K562 (cell line): ENCODE results near the gene LYZL6. TPM values are rescaled to one million over a fixed set of nuclear protein-coding genes. Genes with fewer than 3 reads are reported as not detected.

Source experiments
- ATAC-seq: fragments of 200-7000 bp; cut with Tn5 transposase; 3 replicates; pipeline ENCODE4 v1.9.1; 2020; ENCODE audit warnings: moderate library complexity
- BruUV-seq: library from RNA; stranded (reverse); fragments of 400-500 nt; replicated peaks from 2 replicates; lab custom pipeline; 2021; lab: Mats Ljungman, UMichigan
- CTCF ChIA-PET: fragments of 300-600 bp; formaldehyde crosslinking; extraction: SDS; loops from one replicate; lab custom pipeline; 2021; ENCODE audit warnings: low intra/inter-chr PET ratio; lab: Yijun Ruan, JAX
- POLR2A ChIA-PET: fragments of 300-600, 350-650 bp; sonication (Branson Sonifier 250); formaldehyde crosslinking; extraction: SDS; loops from one replicate; lab custom pipeline; 2021; ENCODE audit warnings: antibody characterized with exemption, inconsistent platforms; lab: Yijun Ruan, JAX
- DNase-seq, 4 experiments: peaks; one replicate each; pipeline versions ENCODE4 v3.0.0 to v3.0.0-alpha.2; 2011 to 2018; ENCODE audit warnings: low spot score in 3 of 4, mixed read lengths in 3 of 4; ENCODE audit errors: extremely low read depth in 1 of 4
- FAIRE-seq: peaks from 2 replicates; lab custom pipeline; 2011; peaks lifted over from hg19 to GRCh38; lab: Jason Lieb, UNC
- H2AFZ ChIP-seq: 2 replicates; pipeline ENCODE4 v1.6.0; 2011; ENCODE audit warnings: low read depth, low read length, control low read depth, inconsistent platforms
- H3K27ac ChIP-seq: fragments of 200-600 bp; 3 replicates; pipeline ENCODE4 v1.8.0; 2011; ENCODE audit warnings: low read depth, mild to moderate bottlenecking, control low read depth, inconsistent platforms, low read length, moderate library complexity, mixed read lengths; ENCODE audit errors: extremely low read depth
- H3K27me3 ChIP-seq, 2 experiments: fragments of 300-600 bp in 1 of 2; 2 replicates in 1 of 2; 3 replicates in 1 of 2; pipeline versions ENCODE4 v1.6.0 to v1.8.0; 2011; ENCODE audit warnings: inconsistent platforms in 2 of 2, low read length in 2 of 2, mild to moderate bottlenecking in 1 of 2, mixed read lengths in 1 of 2, moderate library complexity in 1 of 2; ENCODE audit not compliant: control insufficient read depth in 2 of 2, insufficient read depth in 2 of 2
- H3K36me3 ChIP-seq: fragments of 300-600 bp; 3 replicates; pipeline ENCODE4 v1.8.0; 2011; ENCODE audit warnings: mild to moderate bottlenecking, low read length, inconsistent platforms; ENCODE audit not compliant: control insufficient read depth, insufficient read depth
- H3K4me1 ChIP-seq, 2 experiments: fragments of 200-600 bp in 1 of 2; replicated peaks in 1 of 2; 2 replicates in 1 of 2; 3 replicates in 1 of 2; pipeline versions ENCODE4 v1.5.1 to v1.8.0; 2011; ENCODE audit warnings: inconsistent platforms in 2 of 2, low read length in 2 of 2, mild to moderate bottlenecking in 1 of 2, mixed read lengths in 1 of 2, moderate library complexity in 1 of 2; ENCODE audit not compliant: control insufficient read depth in 2 of 2, insufficient read depth in 2 of 2
- H3K4me2 ChIP-seq: 2 replicates; pipeline ENCODE4 v1.6.1; 2011; ENCODE audit warnings: low read length, control low read depth, inconsistent platforms, mixed read lengths; ENCODE audit not compliant: insufficient read depth
- H3K4me3 ChIP-seq: fragments of 200-600 bp; sonication (generic), shearing (Covaris generic); 2 replicates; pipeline ENCODE4 v1.5.1; 2016; ENCODE audit warnings: control low read depth, inconsistent platforms
- H3K79me2 ChIP-seq: fragments of 200-600 bp; 3 replicates; pipeline ENCODE4 v1.8.0; 2011; ENCODE audit warnings: low read length, inconsistent platforms; ENCODE audit not compliant: control insufficient read depth, insufficient read depth
- H3K9ac ChIP-seq, 2 experiments: 2 replicates each; pipeline versions ENCODE4 v1.6.0 to v1.6.1; 2011; ENCODE audit warnings: low read depth in 2 of 2, low read length in 2 of 2, control low read depth in 1 of 2, inconsistent platforms in 1 of 2, mild to moderate bottlenecking in 1 of 2, mixed read lengths in 1 of 2; ENCODE audit not compliant: insufficient read depth in 1 of 2
- H3K9me1 ChIP-seq: one replicate; pipeline ENCODE4 v1.6.0; 2011; ENCODE audit warnings: inconsistent platforms, mild to moderate bottlenecking, low read length, moderate library complexity; ENCODE audit not compliant: control insufficient read depth, insufficient read depth
- H3K9me3 ChIP-seq: replicated peaks from 2 replicates; pipeline ENCODE4 v1.5.1; 2011; ENCODE audit warnings: low read depth, low read length, inconsistent platforms; ENCODE audit not compliant: control insufficient read depth, insufficient read depth
- H4K20me1 ChIP-seq: replicated peaks from 2 replicates; pipeline ENCODE4 v1.6.1; 2011; ENCODE audit warnings: low read length, inconsistent platforms, mixed read lengths; ENCODE audit not compliant: control insufficient read depth, insufficient read depth
- BACH1 ChIP-seq: fragments of 200-800 bp; sonication (Bioruptor generic); IDR thresholded peaks from 2 replicates; pipeline ENCODE4 v1.6.1; 2016; ENCODE audit warnings: missing genetic modification characterization, missing compliant biosample characterization
- HDAC2 ChIP-seq: fragments of 450-650 bp; IDR thresholded peaks from 2 replicates; pipeline ENCODE4 v1.6.1; 2016; ENCODE audit warnings: mild to moderate bottlenecking
- MBD1 ChIP-seq: fragments of 250-450 bp; sonication (Bioruptor Pico); IDR thresholded peaks from 2 replicates; pipeline ENCODE4 v1.8.0; 2022; ENCODE audit warnings: inconsistent platforms
- MCM5 ChIP-seq: fragments of 450-650 bp; IDR thresholded peaks from 2 replicates; pipeline ENCODE4 v1.6.1; 2016; ENCODE audit warnings: low read depth
- PPARD ChIP-seq: fragments of 250-450 bp; sonication (Bioruptor Pico); IDR thresholded peaks from 2 replicates; pipeline ENCODE4 v1.8.0; 2022; ENCODE audit warnings: inconsistent platforms, mild to moderate bottlenecking, moderate library complexity
- RBM17 ChIP-seq: fragments of 200-400 bp; formaldehyde crosslinking; IDR thresholded peaks from 2 replicates; pipeline ENCODE4 v1.6.1; 2017; ENCODE audit warnings: low read depth, mild to moderate bottlenecking, low read length, borderline replicate concordance
- RBM25 ChIP-seq: fragments of 200-400 bp; formaldehyde crosslinking; IDR thresholded peaks from 2 replicates; pipeline ENCODE4 v1.6.1; 2018; ENCODE audit warnings: low read length, low read depth, moderate library complexity; ENCODE audit not compliant: severe bottlenecking
- TBL1XR1 ChIP-seq, 2 experiments: IDR thresholded peaks; 2 replicates each; pipeline ENCODE4 v1.6.1; 2012; ENCODE audit warnings: improper control_type of control experiment in 2 of 2, low read length in 2 of 2, mild to moderate bottlenecking in 1 of 2
- TRIM28 ChIP-seq: fragments of 450-650 bp; IDR thresholded peaks from 2 replicates; pipeline ENCODE4 v1.6.1; 2017
- ZNF277 ChIP-seq: fragments of 250-450 bp; sonication (Bioruptor Pico); IDR thresholded peaks from 2 replicates; pipeline ENCODE4 v1.8.0; 2022; ENCODE audit warnings: inconsistent platforms, mild to moderate bottlenecking, moderate library complexity, borderline replicate concordance
- ZNF76 ChIP-seq: fragments of 250-450 bp; sonication (Bioruptor Pico); IDR thresholded peaks from 2 replicates; pipeline ENCODE4 v1.4.0; 2020; ENCODE audit warnings: mild to moderate bottlenecking, moderate library complexity, borderline replicate concordance
- WGBS: fragments of 100-300 bp; shearing (Covaris generic); methylation state at CpG from one replicate; pipeline ENCODE4 v1.1.6; 2016; ENCODE audit warnings: low coverage, mixed read lengths; ENCODE audit not compliant: insufficient coverage; ENCODE audit errors: missing lambda C conversion rate; 5-methylcytosine and 5-hydroxymethylcytosine counted together
- in situ Hi-C: fragments of 300-500 bp; cut with MboI; formaldehyde crosslinking; loops from 4 replicates; pipeline ENCODE4 v1.15.0; 2018; ENCODE audit warnings: inconsistent platforms, mixed read lengths
- intact Hi-C: fragments of 100-400 bp; cut with micrococcal nuclease; formaldehyde crosslinking; loops from 2 replicates; pipeline ENCODE4 v1.14.2; 2022
- polyA plus RNA-seq, 8 experiments: library from polyadenylated mRNA; depleted of rRNA in 4 of 8; stranded (reverse) in 5 of 8; unstranded in 3 of 8; fragments of >200 nt; fragmentation: Nextera tagmentation in 2 of 8; fragmentation: Illumina TruSeq in 1 of 8; extraction: Ambion mirVana in 2 of 8; extraction: Trizol in 1 of 8; gene quantifications; 2 replicates each; pipeline versions ENCODE4 v1.2.1 to v1.2.3, GENCODE V29; 2011 to 2014; ENCODE audit warnings: inconsistent platforms in 1 of 8, missing spikeins in 1 of 8
- total RNA-seq, 7 experiments: library from RNA; depleted of rRNA in 6 of 7; stranded (reverse); fragments of >200 nt in 6 of 7; fragmentation: Illumina TruSeq in 2 of 7; extraction: Trizol in 2 of 7; gene quantifications; 2 replicates each; pipeline versions ENCODE4 v1.2.1 to v1.2.3, GENCODE V29; 2011 to 2021; ENCODE audit warnings: low replicate concordance in 1 of 7

The LYZL6 gene
- total and polyA plus RNA-seq, 9 of the 15 experiments (the other 6 are each of a cell fraction or from before 2014, with no cell fraction given), result not detected

GRCh38 chr17:35968520-35969054 lies 25.1 kb upstream of the LYZL6 start:
- BruUV-seq, result no TSS peak
- no peaks in the 10 kb centered on the region for H3K79me2 ChIP-seq
- no peak for DNase-seq
- intact Hi-C loops, result loop anchor here (1.0 to 5.0 kb wide), 4 partner anchors 22 to 181 kb away; no protein-coding TSS in a partner anchor
- in situ Hi-C loops, result loop anchor here (25.0 kb wide), 1 partner anchor 519 kb away; the partner anchor contains the start of gene ZNHIT3
- 15% methylated on average over 9 of the region's 10 CpGs for WGBS
- CTCF ChIA-PET, result interaction anchor here (1.3 to 1.5 kb wide), 3 partner anchors 40 to 514 kb away, joined by 8 to 14 read pairs (median 8); no protein-coding TSS in a partner anchor
- H3K9me1 ChIP-seq, result no peaks in the 10 kb centered on the region
- no peak overlapping the region for H2AFZ ChIP-seq
- POLR2A ChIA-PET, result no interaction called here
- no peak for FAIRE-seq
- H3K9ac ChIP-seq, result no peak overlapping the region
- no peaks in the 10 kb centered on the region for H3K36me3 ChIP-seq
- H3K4me1 ChIP-seq, result no peaks in the 10 kb centered on the region
- H3K4me2 ChIP-seq, result no peak overlapping the region
- H3K27me3 ChIP-seq, result peaks cover 9 to 18% of the 10 kb centered on the region in 2 experiments; a peak in 4 of 5 replicates
- ATAC-seq, result no peak
- no peak overlapping the region for H3K27ac ChIP-seq
- H3K4me3 ChIP-seq, result no peak overlapping the region
- TF ChIP-seq TBL1XR1 (IDR thresholded peaks at IDR 0.05; ENCODE audit: low read length in 2 of 2), result no peak
- no peak for TF ChIP-seq PPARD
- TF ChIP-seq, all 486 proteins: peak for 0
- no peaks in the 10 kb centered on the region for H3K9me3 ChIP-seq
- H4K20me1 ChIP-seq, result no peaks in the 10 kb centered on the region

- Histone ChIP-seq H3K9me1 (no peaks in the 10 kb centered on the region), H3K9ac (no peak overlapping the region), H3K27ac (no peak overlapping the region), H3K36me3 (no peaks in the 10 kb centered on the region), H3K4me3 (no peak overlapping the region), H3K4me2 (no peak overlapping the region), H3K79me2 (no peaks in the 10 kb centered on the region), H3K9me3 (no peaks in the 10 kb centered on the region), H3K4me1 (no peaks in the 10 kb centered on the region), H3K27me3 (peaks cover 17 to 31% of the 10 kb centered on the region in 2 experiments; a peak in 4 of 5 replicates), H2AFZ (no peak overlapping the region), H4K20me1 (no peaks in the 10 kb centered on the region)
- ATAC-seq, result no peak
- ChIA-PET CTCF (no interaction called here), POLR2A (no interaction called here)
- 2% methylated on average over 7 of the region's 7 CpGs for WGBS
- intact Hi-C loops, result loop anchor here (5.0 kb wide), 2 partner anchors 42 to 107 kb away; no protein-coding TSS in a partner anchor
- in situ Hi-C loops, result loop anchor here (25.0 kb wide), 1 partner anchor 522 kb away; the partner anchor contains the start of gene ZNHIT3
- BruUV-seq, result no TSS peak
- no peak for FAIRE-seq
- DNase-seq, result no peak
- no peak for TF ChIP-seq MBD1
- TF ChIP-seq RBM17, result no peak
- TF ChIP-seq ZNF76 (CRISPR knock-in tag), result no peak
- TF ChIP-seq BACH1 (tag), result no peak
- TF ChIP-seq ZNF277, result no peak
- TF ChIP-seq RBM25, result no peak
- no peak for TF ChIP-seq TRIM28
- no peak for TF ChIP-seq MCM5
- TF ChIP-seq HDAC2, result no peak
Measured at GRCh38 chr17:35965272-35965671, 21.8 kb upstream of the LYZL6 start.
